HepG2 (cell line): Measurements from ENCODE around the gene TLL2. TPM values are rescaled to one million over a fixed set of nuclear protein-coding genes. Genes with fewer than 3 reads are reported as not detected.

Experiments used
- ADNP ChIP-seq: sonication (generic); formaldehyde crosslinking; IDR thresholded peaks from 2 replicates; pipeline ENCODE4 v1.4.0; 2020; ENCODE audit warnings: missing genetic modification reagents
- ARID3A ChIP-seq: IDR thresholded peaks from 2 replicates; pipeline ENCODE4 v1.6.1; 2012; ENCODE audit warnings: low read depth, low read length, improper control_type of control experiment
- FOXA1 ChIP-seq, 2 experiments: fragments of 450-650 bp in 1 of 2; sonication (generic) in 1 of 2; formaldehyde crosslinking in 1 of 2; IDR thresholded peaks; 2 replicates each; pipeline versions ENCODE4 v1.4.0 to v1.6.1; 2016 to 2020; ENCODE audit warnings: missing genetic modification reagents in 1 of 2
- HNF1A ChIP-seq, 2 experiments: sonication (generic) in 1 of 2; formaldehyde crosslinking in 1 of 2; IDR thresholded peaks; 2 replicates each; pipeline versions ENCODE4 v1.4.0 to v1.6.1; 2016 to 2020; ENCODE audit warnings: borderline replicate concordance in 1 of 2, low read depth in 1 of 2, mild to moderate bottlenecking in 1 of 2, missing genetic modification reagents in 1 of 2
- MEF2D ChIP-seq: sonication (generic); formaldehyde crosslinking; IDR thresholded peaks from 2 replicates; pipeline ENCODE4 v1.5.1; 2020; ENCODE audit warnings: mild to moderate bottlenecking, missing genetic modification reagents
- MNT ChIP-seq: fragments of 450-650 bp; IDR thresholded peaks from 2 replicates; pipeline ENCODE4 v1.6.1; 2016
- NFE2L1 ChIP-seq: sonication (generic); formaldehyde crosslinking; IDR thresholded peaks from 2 replicates; pipeline ENCODE4 v1.4.0; 2020; ENCODE audit warnings: missing genetic modification reagents, mild to moderate bottlenecking, borderline replicate concordance
- REPIN1 ChIP-seq: sonication (generic); formaldehyde crosslinking; IDR thresholded peaks from 2 replicates; pipeline ENCODE4 v1.8.0; 2022; ENCODE audit warnings: missing genetic modification reagents, low read depth, mild to moderate bottlenecking, borderline replicate concordance
- SOX6 ChIP-seq, 2 experiments: fragments of 450-650 bp in 1 of 2; sonication (generic) in 1 of 2; formaldehyde crosslinking in 1 of 2; IDR thresholded peaks; 2 replicates each; pipeline versions ENCODE4 v1.4.0 to v1.6.1; 2017 to 2020; ENCODE audit warnings: antibody characterized with exemption in 1 of 2, mild to moderate bottlenecking in 1 of 2, missing genetic modification reagents in 1 of 2
- SSRP1 ChIP-seq: IDR thresholded peaks from 2 replicates; pipeline ENCODE4 v1.6.1; 2016; ENCODE audit warnings: control low read depth
- STAT5B ChIP-seq: sonication (generic); formaldehyde crosslinking; IDR thresholded peaks from 2 replicates; pipeline ENCODE4 v1.4.0; 2020; ENCODE audit warnings: missing genetic modification reagents
- TERF1 ChIP-seq: sonication (generic); formaldehyde crosslinking; IDR thresholded peaks from 2 replicates; pipeline ENCODE4 v1.8.0; 2022; ENCODE audit warnings: mild to moderate bottlenecking, missing genetic modification reagents, moderate library complexity
- ZNF503 ChIP-seq: sonication (generic); formaldehyde crosslinking; IDR thresholded peaks from 2 replicates; pipeline ENCODE4 v1.4.0; 2020; ENCODE audit warnings: missing genetic modification reagents
- ZNF782 ChIP-seq: sonication (generic); formaldehyde crosslinking; IDR thresholded peaks from 2 replicates; pipeline ENCODE4 v1.4.0; 2020; ENCODE audit warnings: missing genetic modification reagents, mild to moderate bottlenecking, borderline replicate concordance
- ZNF784 ChIP-seq: sonication (generic); formaldehyde crosslinking; IDR thresholded peaks from 2 replicates; pipeline ENCODE4 v1.5.1; 2020; ENCODE audit warnings: missing genetic modification reagents, mild to moderate bottlenecking, borderline replicate concordance
- polyA plus RNA-seq, 8 experiments: library from polyadenylated mRNA; depleted of rRNA in 3 of 8; stranded (reverse) in 7 of 8; unstranded in 1 of 8; fragments of >200 nt; fragmentation: Illumina TruSeq in 4 of 8; extraction: Trizol in 4 of 8; gene quantifications; 2 replicates each; pipeline versions ENCODE4 v1.2.1 to v1.2.3, GENCODE V29; 2011 to 2016; ENCODE audit warnings: low read depth in 4 of 8, missing spikeins in 1 of 8, mixed read lengths in 1 of 8; ENCODE audit not compliant: insufficient read depth in 1 of 8
- total RNA-seq, 5 experiments: library from RNA; depleted of rRNA; stranded (reverse); fragments of >200 nt; fragmentation: Illumina TruSeq; extraction: Trizol; gene quantifications; 2 replicates each; pipeline ENCODE4 v1.2.3, GENCODE V29; 2016; ENCODE audit warnings: low read depth in 1 of 5

The TLL2 gene
- total and polyA plus RNA-seq, 2 of the 13 experiments (the other 11 are each of a cell fraction or from before 2014, with no cell fraction given): 0.09 TPM; not detected in 1

GRCh38 chr10:96374985-96375830 lies 138.5 kb downstream of the TLL2 start (continued):
- TF ChIP-seq ARID3A (no peak), SSRP1 (no peak), MNT (no peak), MEF2D (CRISPR knock-in tag) (no peak), ZNF784 (CRISPR knock-in tag) (no peak), TERF1 (no peak), STAT5B (CRISPR knock-in tag) (no peak), REPIN1 (CRISPR knock-in tag) (0 out of 2 replicates have a peak, but pooled peaks have one; percentile 43), FOXA1 (IDR thresholded peaks at IDR 0.05) (no peak), FOXA1 (CRISPR knock-in tag; IDR thresholded peaks at IDR 0.05) (peak; percentile 48), NFE2L1 (CRISPR knock-in tag) (no peak), HNF1A (IDR thresholded peaks at IDR 0.05; ENCODE audit: low read depth) (no peak), HNF1A (CRISPR knock-in tag; IDR thresholded peaks at IDR 0.05; ENCODE audit: borderline replicate concordance) (no peak), SOX6 (IDR thresholded peaks at IDR 0.05) (no peak), SOX6 (CRISPR knock-in tag; IDR thresholded peaks at IDR 0.05) (0 out of 2 replicates have a peak, but pooled peaks have one; percentile 15), ZNF503 (no peak), ADNP (no peak), ZNF782 (CRISPR knock-in tag) (no peak)
